Prostate gland (tissue), 2 donors: ENCODE results near the gene OTOA. TPM values are rescaled to one million over a fixed set of nuclear protein-coding genes. Genes with fewer than 3 reads are reported as not detected.

Source experiments
- DNase-seq: peaks from one replicate; pipeline ENCODE4 v3.0.0-alpha.2; 2019; ENCODE audit warnings: low spot score
- H3K27ac ChIP-seq, 2 donors: fragments of 200-600 bp; sonication (generic); 2 replicates each; pipeline ENCODE4 v1.5.1; 2017 to 2019
- H3K27me3 ChIP-seq: fragments of 200-600 bp; sonication (generic); replicated peaks from 2 replicates; pipeline ENCODE4 v1.5.1; 2019; ENCODE audit not compliant: insufficient read depth
- H3K36me3 ChIP-seq, 2 donors: fragments of 200-600 bp; sonication (generic); 1 replicate in 1 of 2; 2 replicates in 1 of 2; pipeline versions ENCODE4 v1.5.1 to v1.8.1; 2017 to 2019
- H3K4me1 ChIP-seq: fragments of 200-600 bp; sonication (generic); replicated peaks from 2 replicates; pipeline ENCODE4 v1.5.1; 2019
- H3K4me3 ChIP-seq, 2 donors: fragments of 200-600 bp; sonication (generic); 2 replicates each; pipeline ENCODE4 v1.5.1; 2017 to 2019
- H3K9me3 ChIP-seq: fragments of 200-600 bp; sonication (generic); 2 replicates; pipeline ENCODE4 v1.5.1; 2017
- POLR2A ChIP-seq: fragments of 450-650 bp; IDR thresholded peaks from one replicate; pipeline ENCODE4 v1.6.1; 2016; ENCODE audit warnings: antibody characterized with exemption, mild to moderate bottlenecking
- POLR2AphosphoS5 ChIP-seq: sonication (generic); formaldehyde crosslinking; IDR thresholded peaks from one replicate; pipeline ENCODE4 v1.6.1; 2017; ENCODE audit warnings: antibody characterized with exemption
- WGBS: methylation state at CpG from one replicate; pipeline ENCODE4 v1.1.5; 2018; 5-methylcytosine and 5-hydroxymethylcytosine counted together
- intact Hi-C: fragments of 100-400 bp; cut with DNase I; formaldehyde crosslinking; loops from one replicate; pipeline ENCODE4 v1.14.2; 2022
- total RNA-seq, 2 donors: library from RNA; depleted of rRNA; stranded (reverse); fragments of >200 nt; gene quantifications; one replicate each; pipeline ENCODE4 v1.1.0, GENCODE V29; 2016
- TF ChIP-seq, protein P1 (sequence below), 4 experiments: fragments of 200-600 bp in 2 of 4; fragments of 450-650 bp in 2 of 4; sonication (generic) in 2 of 4; IDR thresholded peaks; 1 replicate in 3 of 4; 2 replicates in 1 of 4; pipeline ENCODE4 v1.5.1; 2016 to 2019; ENCODE audit warnings: antibody characterized with exemption in 4 of 4, mild to moderate bottlenecking in 2 of 4, moderate library complexity in 2 of 4

OTOA gene
- total RNA-seq, 2 donors from 2014 or later, result 0.68 TPM

DNA sequence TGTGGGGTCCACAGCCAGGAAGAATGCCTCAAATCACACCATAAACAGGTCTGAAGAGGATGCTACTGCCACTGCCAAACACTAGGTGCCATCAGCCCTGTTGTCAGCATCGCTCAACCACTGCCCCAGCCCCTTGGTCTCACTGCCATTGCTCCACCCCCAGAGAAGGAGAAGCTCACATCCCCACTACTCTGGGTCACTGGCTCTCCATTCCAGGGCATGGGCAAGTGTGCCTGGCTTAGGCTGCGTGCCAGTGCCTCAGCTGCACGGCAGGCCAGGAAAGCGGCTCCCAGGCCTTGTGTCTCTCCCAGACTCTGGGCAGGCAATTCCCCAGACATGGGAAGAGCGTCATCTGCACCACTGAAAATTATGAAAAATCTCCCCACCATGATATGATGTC is 10.2 kb upstream of the OTOA start:
- Histone ChIP-seq H3K27me3 (no peaks in the 10 kb centered on the region), H3K9me3 (no peaks in the 10 kb centered on the region), H3K36me3 (no peaks in the 10 kb centered on the region), H3K4me1 (no peaks in the 10 kb centered on the region), H3K27ac (no peak overlapping the region), H3K4me3 (no peak overlapping the region)
- DNase-seq, result no peak
- 85% methylated on average over 5 of the region's 5 CpGs for WGBS
- intact Hi-C loops, result no loop called here
- TF ChIP-seq, protein P1, sequence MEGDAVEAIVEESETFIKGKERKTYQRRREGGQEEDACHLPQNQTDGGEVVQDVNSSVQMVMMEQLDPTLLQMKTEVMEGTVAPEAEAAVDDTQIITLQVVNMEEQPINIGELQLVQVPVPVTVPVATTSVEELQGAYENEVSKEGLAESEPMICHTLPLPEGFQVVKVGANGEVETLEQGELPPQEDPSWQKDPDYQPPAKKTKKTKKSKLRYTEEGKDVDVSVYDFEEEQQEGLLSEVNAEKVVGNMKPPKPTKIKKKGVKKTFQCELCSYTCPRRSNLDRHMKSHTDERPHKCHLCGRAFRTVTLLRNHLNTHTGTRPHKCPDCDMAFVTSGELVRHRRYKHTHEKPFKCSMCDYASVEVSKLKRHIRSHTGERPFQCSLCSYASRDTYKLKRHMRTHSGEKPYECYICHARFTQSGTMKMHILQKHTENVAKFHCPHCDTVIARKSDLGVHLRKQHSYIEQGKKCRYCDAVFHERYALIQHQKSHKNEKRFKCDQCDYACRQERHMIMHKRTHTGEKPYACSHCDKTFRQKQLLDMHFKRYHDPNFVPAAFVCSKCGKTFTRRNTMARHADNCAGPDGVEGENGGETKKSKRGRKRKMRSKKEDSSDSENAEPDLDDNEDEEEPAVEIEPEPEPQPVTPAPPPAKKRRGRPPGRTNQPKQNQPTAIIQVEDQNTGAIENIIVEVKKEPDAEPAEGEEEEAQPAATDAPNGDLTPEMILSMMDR (IDR thresholded peaks at IDR 0.05), result no peak

DNA sequence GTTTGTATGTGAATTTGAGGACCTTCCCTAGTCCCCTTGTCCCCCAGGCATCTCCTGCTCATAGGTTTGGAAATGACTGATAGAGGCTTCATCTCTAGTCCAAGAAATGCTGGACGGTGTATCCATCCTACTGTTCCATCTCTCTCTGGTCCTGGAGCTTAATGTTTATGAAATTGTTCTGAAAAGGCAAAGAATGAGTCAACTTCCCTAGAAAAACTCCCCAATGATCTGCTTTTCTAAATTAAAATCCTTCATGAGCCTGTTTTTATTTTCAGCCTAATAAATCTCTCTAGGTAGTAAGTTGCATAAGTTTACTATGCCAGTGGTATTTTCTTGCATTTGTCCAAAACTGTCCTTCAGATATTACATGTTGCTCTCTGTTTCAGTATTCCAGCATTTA is 9.3 kb upstream of the OTOA start:
- Histone ChIP-seq H3K9me3 (no peaks in the 10 kb centered on the region), H3K27ac (no peak overlapping the region), H3K36me3 (no peaks in the 10 kb centered on the region), H3K4me1 (no peaks in the 10 kb centered on the region), H3K27me3 (no peaks in the 10 kb centered on the region), H3K4me3 (no peak overlapping the region)
- no peak for DNase-seq
- WGBS, result 50% methylated on average over 1 of the region's 1 CpG
- intact Hi-C loops, result no loop called here
- no peak for TF ChIP-seq POLR2A
- TF ChIP-seq, protein P1 (IDR thresholded peaks at IDR 0.05), result no peak
- TF ChIP-seq POLR2AphosphoS5, result no peak

DNA sequence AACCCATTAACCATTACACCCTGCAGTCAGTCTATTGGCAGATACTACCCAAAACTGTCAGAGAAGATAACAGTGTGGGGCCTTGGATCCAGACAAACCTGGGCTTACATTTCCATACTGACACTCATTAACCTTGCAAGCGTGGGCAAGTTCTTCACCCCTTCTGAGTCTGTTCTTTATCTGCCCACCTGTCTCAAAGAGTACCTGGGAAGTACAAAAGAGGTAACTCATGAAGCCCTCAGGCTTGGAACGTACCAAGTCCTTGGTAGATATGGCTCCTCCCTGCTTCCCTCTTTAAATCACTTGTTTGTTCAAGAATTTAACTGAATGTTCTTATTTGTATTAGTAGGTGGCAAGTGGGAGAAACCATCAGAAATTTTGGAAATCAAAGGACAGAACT is 8.9 kb upstream of the OTOA start:
- Histone ChIP-seq H3K4me1 (no peaks in the 10 kb centered on the region), H3K27ac (no peak overlapping the region), H3K4me3 (no peak overlapping the region), H3K9me3 (no peaks in the 10 kb centered on the region), H3K36me3 (no peaks in the 10 kb centered on the region), H3K27me3 (no peaks in the 10 kb centered on the region)
- no peak for DNase-seq
- TF ChIP-seq POLR2A (no peak), POLR2AphosphoS5 (no peak)
- TF ChIP-seq, protein P1 (IDR thresholded peaks at IDR 0.05), result no peak
- intact Hi-C loops, result loop anchor here (5.0 kb wide), 1 partner anchor 52 kb away; no protein-coding TSS in a partner anchor
- WGBS, result 35% methylated on average over 2 of the region's 2 CpGs

DNA sequence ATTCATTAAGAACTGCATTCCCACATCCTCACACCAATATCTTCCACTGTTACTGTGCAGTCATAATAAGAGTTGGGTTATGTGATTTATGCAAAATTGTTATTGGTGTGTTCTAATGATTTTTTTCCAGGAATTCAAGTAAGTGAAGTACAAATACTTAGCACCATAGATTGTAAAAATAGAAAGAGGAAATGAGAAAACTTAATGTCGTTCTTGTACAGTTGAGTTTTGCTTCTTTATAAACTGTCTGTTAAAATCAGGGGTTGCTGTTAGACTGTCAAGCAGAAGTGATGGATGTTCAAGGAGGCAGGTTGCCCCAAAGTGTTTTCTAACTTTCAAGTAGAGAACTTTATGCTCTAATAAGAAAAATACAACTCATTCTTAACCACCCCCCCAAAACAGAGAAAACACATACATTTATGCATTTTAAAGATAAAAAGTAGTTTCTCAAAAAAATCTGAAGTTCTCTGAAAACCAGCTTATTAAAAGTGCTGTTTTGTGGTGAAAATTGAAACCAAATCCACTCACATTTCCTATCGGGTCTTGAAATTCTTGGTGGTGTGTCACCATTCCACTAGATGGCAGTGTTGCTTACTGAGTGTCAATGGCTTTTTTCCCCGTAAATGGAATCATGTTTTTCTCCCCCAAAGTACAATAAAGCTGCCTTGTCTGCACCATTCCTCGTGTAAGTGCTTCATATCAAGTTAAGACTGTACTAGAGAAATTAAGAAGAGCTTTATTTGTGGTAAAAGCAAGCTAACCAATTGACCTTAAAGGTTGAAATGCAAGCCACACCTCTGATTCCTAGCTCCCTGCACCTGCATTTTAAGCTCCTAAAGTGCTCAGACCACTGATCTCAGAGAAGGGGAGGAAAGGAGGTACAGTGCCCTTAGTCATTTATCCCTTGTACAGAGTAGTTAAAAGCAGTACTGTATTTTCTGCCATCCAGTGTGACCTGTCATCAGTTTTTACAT is 6.7 kb upstream of the OTOA start:
- no peak for DNase-seq
- intact Hi-C loops, result loop anchor here (5.0 kb wide), 1 partner anchor 50 kb away; no protein-coding TSS in a partner anchor

More for the DNA sequence above, 6.7 kb upstream of the OTOA start:
- TF ChIP-seq POLR2A, result no peak
- TF ChIP-seq, protein P1 (IDR thresholded peaks at IDR 0.05), result peak; percentile 51 to 79 (median 67)
- Histone ChIP-seq H3K4me3 (no peak overlapping the region), H3K9me3 (no peaks in the 10 kb centered on the region), H3K27me3 (no peaks in the 10 kb centered on the region), H3K27ac (no peak overlapping the region), H3K36me3 (no peaks in the 10 kb centered on the region), H3K4me1 (no peaks in the 10 kb centered on the region)
- 9% methylated on average over 4 of the region's 4 CpGs for WGBS
